ENCODE data around the gene MEI1. TPM values are rescaled to one million over a fixed set of nuclear protein-coding genes. Genes with fewer than 3 reads are reported as not detected.
A peak's percentile ranks its signal among the peaks of the same experiment; 100 is the strongest.

Gene MEI1
- total RNA-seq, 1 experiment from 2014 or later = not detected

- no peak overlapping the region for H3K27ac Mint-ChIP-seq (ENCODE audit: unreplicated experiment)
- DNase-seq = no peak
- Histone ChIP-seq H3K9me3 (no peaks in the 10 kb centered on the region), H3K4me3 (ENCODE audit: low read depth, low read length) (no peak overlapping the region), H3K27me3 (replicated peaks; ENCODE audit: control insufficient read depth, insufficient read depth, low read length) (no peaks in the 10 kb centered on the region), H3K4me1 (0 out of 2 replicates have a peak, but pooled peaks cover 8% of the 10 kb centered on the region), H3K36me3 (ENCODE audit: control insufficient read depth, insufficient read depth, low read length) (no peaks in the 10 kb centered on the region)
- no peaks in the 10 kb centered on the region for H3K27me3 Mint-ChIP-seq (ENCODE audit: insufficient read depth, unreplicated experiment)
- no peaks in the 10 kb centered on the region for H3K9me3 Mint-ChIP-seq (ENCODE audit: unreplicated experiment)
- ChIA-PET POLR2A (interaction anchor here (0.9 kb wide), 1 partner anchor 21 kb away, joined by 3 read pairs; the partner anchor contains the start of gene CCDC134), CTCF (interaction anchor here (1.1 kb wide), 1 partner anchor 20 kb away, joined by 3 read pairs; the partner anchor contains the start of gene CCDC134)
- H3K36me3 Mint-ChIP-seq (ENCODE audit: insufficient read depth, unreplicated experiment) = no peaks in the 10 kb centered on the region
- BruUV-seq (replicated peaks) = no TSS peak
- peaks cover 8% of the 10 kb centered on the region for H3K4me1 Mint-ChIP-seq (ENCODE audit: low read depth, unreplicated experiment)
- TF ChIP-seq CTCF (IDR thresholded peaks at IDR 0.05; ENCODE audit: insufficient read depth in 1 of 2, low read depth in 1 of 2, low read length in 1 of 2, severe bottlenecking in 1 of 2, unreplicated experiment in 1 of 2) = no peak
- intact Hi-C loops (cut with micrococcal nuclease; ENCODE audit: unreplicated experiment) = no loop called here
- no peak overlapping the region for H3K4me3 Mint-ChIP-seq (ENCODE audit: unreplicated experiment)
Measured at GRCh38 chr22:41779929-41780505, 80.7 kb downstream of the MEI1 start.

DNA sequence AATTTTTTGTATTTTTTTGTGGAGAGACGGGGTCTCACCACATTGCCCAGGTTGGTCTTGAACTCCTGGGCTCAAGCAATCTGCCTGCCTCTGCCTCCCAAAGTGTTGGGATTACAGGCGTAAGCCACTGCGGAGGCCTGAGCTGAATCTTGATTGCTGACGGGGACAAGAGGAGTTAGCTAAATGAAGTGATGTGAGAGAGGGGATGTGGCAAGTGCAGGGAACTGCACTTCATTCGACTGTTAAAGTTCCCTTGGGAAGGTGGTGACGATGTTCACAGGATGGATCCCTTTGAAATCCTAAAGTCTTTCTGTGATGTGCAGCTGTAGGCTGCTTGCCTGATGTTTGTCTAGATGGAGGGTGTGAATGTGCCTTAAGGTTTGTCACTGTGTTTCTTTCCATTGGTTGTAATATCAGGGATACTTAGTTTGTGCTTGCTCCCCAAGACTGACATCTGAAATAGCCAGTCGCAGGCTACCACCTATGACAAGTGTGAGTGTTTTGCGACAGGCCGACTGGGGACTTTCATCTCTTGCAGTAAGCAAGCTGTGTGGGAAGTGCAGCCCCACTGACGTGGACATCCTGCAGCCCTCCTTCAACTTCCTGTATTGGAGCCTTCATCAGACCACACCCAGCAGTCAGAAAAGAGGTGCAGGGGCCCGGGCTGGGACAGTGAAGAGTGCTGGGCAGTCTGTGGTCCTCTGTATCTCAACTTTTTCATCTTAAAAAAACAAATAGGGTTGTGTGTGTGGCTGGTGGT, 81.6 kb downstream of the MEI1 start:
- Histone ChIP-seq H3K9me3 (no peaks in the 10 kb centered on the region), H3K4me1 (0 out of 2 replicates have a peak, but pooled peaks cover 8% of the 10 kb centered on the region), H3K36me3 (ENCODE audit: control insufficient read depth, insufficient read depth, low read length) (no peaks in the 10 kb centered on the region), H3K4me3 (ENCODE audit: low read depth, low read length) (no peak overlapping the region), H3K27me3 (replicated peaks; ENCODE audit: control insufficient read depth, insufficient read depth, low read length) (no peaks in the 10 kb centered on the region)
- peaks cover 8% of the 10 kb centered on the region for H3K4me1 Mint-ChIP-seq (ENCODE audit: low read depth, unreplicated experiment)
- H3K4me3 Mint-ChIP-seq (ENCODE audit: unreplicated experiment) = no peak overlapping the region
- H3K9me3 Mint-ChIP-seq (ENCODE audit: unreplicated experiment) = no peaks in the 10 kb centered on the region
- BruUV-seq (replicated peaks) = no TSS peak
- H3K27ac Mint-ChIP-seq (ENCODE audit: unreplicated experiment) = no peak overlapping the region
- no peaks in the 10 kb centered on the region for H3K36me3 Mint-ChIP-seq (ENCODE audit: insufficient read depth, unreplicated experiment)
- no peak for TF ChIP-seq CTCF (IDR thresholded peaks at IDR 0.05; ENCODE audit: insufficient read depth in 1 of 2, low read depth in 1 of 2, low read length in 1 of 2, severe bottlenecking in 1 of 2, unreplicated experiment in 1 of 2)
- ChIA-PET POLR2A (interaction anchor here (0.9 kb wide), 1 partner anchor 20 kb away, joined by 3 read pairs; the partner anchor contains the start of gene CCDC134), CTCF (interaction anchor here (1.5 kb wide), 1 partner anchor 34 kb away, joined by 3 read pairs; no protein-coding TSS in a partner anchor)
- intact Hi-C loops (cut with micrococcal nuclease; ENCODE audit: unreplicated experiment) = no loop called here
- DNase-seq = peak in 1 of 2 experiments; percentile 41
- no peaks in the 10 kb centered on the region for H3K27me3 Mint-ChIP-seq (ENCODE audit: insufficient read depth, unreplicated experiment)

DNA sequence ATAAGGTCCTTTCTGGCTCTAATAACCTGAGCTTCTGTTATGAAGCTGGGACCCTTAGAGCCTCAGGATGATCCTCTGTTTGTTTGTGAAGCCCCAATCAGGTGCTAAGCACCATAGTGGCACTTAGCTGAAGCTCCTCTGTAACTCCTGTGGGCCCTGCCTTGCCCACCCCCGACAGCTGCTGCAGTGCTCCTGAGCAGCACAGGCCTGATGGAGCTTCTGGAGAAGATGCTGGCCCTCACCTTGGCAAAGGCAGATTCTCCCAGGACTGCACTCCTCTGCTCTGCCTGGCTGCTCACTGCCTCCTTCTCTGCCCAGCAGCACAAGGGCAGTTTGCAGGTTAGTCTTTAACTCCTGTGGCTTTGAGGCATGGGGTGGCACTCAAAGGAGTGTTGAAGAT, 82.2 kb downstream of the MEI1 start:
- H3K4me3 ChIP-seq (ENCODE audit: low read depth, low read length) = no peak overlapping the region
- Mint-ChIP-seq H3K4me1 (ENCODE audit: low read depth, unreplicated experiment) (peaks cover 8% of the 10 kb centered on the region), H3K4me3 (ENCODE audit: unreplicated experiment) (no peak overlapping the region), H3K27ac (ENCODE audit: unreplicated experiment) (no peak overlapping the region), H3K36me3 (ENCODE audit: insufficient read depth, unreplicated experiment) (no peaks in the 10 kb centered on the region), H3K27me3 (ENCODE audit: insufficient read depth, unreplicated experiment) (no peaks in the 10 kb centered on the region), H3K9me3 (ENCODE audit: unreplicated experiment) (no peaks in the 10 kb centered on the region)
- no peaks in the 10 kb centered on the region for H3K36me3 ChIP-seq (ENCODE audit: control insufficient read depth, insufficient read depth, low read length)
- ChIA-PET POLR2A (interaction anchor here (0.6 kb wide), 1 partner anchor 13 kb away, joined by 3 read pairs; no protein-coding TSS in a partner anchor), CTCF (interaction anchor here (1.5 kb wide), 1 partner anchor 35 kb away, joined by 3 read pairs; no protein-coding TSS in a partner anchor)
- intact Hi-C loops (cut with micrococcal nuclease; ENCODE audit: unreplicated experiment) = no loop called here
- H3K27me3 ChIP-seq (replicated peaks; ENCODE audit: control insufficient read depth, insufficient read depth, low read length) = no peaks in the 10 kb centered on the region
- TF ChIP-seq CTCF (IDR thresholded peaks at IDR 0.05; ENCODE audit: insufficient read depth in 1 of 2, low read depth in 1 of 2, low read length in 1 of 2, severe bottlenecking in 1 of 2, unreplicated experiment in 1 of 2) = no peak
- H3K9me3 ChIP-seq = no peaks in the 10 kb centered on the region
- no TSS peak for BruUV-seq (replicated peaks)
- 0 out of 2 replicates have a peak, but pooled peaks cover 8% of the 10 kb centered on the region for H3K4me1 ChIP-seq
- DNase-seq = no peak
